Trophoblast cell (in vitro differentiated cells and primary cell): Measurements from ENCODE around the gene FBP2.

Experiments used
- DNase-seq, 2 donors: peaks; one replicate each; pipeline ENCODE4 v3.0.0-alpha.2; 2016
- H2AFZ ChIP-seq: 2 replicates; pipeline ENCODE4 v1.6.1; 2013; ENCODE audit warnings: low read length, moderate library complexity, mild to moderate bottlenecking; ENCODE audit not compliant: insufficient read depth, poor library complexity
- H2AK5ac ChIP-seq: 2 replicates; pipeline ENCODE4 v1.6.1; 2013; ENCODE audit warnings: mild to moderate bottlenecking, low read length
- H2BK120ac ChIP-seq: 2 replicates; pipeline ENCODE4 v1.6.1; 2013; ENCODE audit warnings: low read length, mild to moderate bottlenecking, moderate library complexity; ENCODE audit not compliant: insufficient read depth, poor library complexity
- H2BK12ac ChIP-seq: 2 replicates; pipeline ENCODE4 v1.6.1; 2013; ENCODE audit warnings: mild to moderate bottlenecking, low read length, moderate library complexity
- H2BK5ac ChIP-seq: 2 replicates; pipeline ENCODE4 v1.6.1; 2013; ENCODE audit warnings: low read length, low read depth, moderate library complexity, mild to moderate bottlenecking; ENCODE audit not compliant: poor library complexity
- H3K14ac ChIP-seq: 2 replicates; pipeline ENCODE4 v1.6.1; 2013; ENCODE audit warnings: mild to moderate bottlenecking, low read length
- H3K18ac ChIP-seq: 2 replicates; pipeline ENCODE4 v1.6.1; 2013; ENCODE audit warnings: mild to moderate bottlenecking, low read length
- H3K23ac ChIP-seq: 2 replicates; pipeline ENCODE4 v1.6.1; 2013; ENCODE audit warnings: low read length
- H3K27ac ChIP-seq: 2 replicates; pipeline ENCODE4 v1.5.1; 2013; ENCODE audit warnings: low read depth, mild to moderate bottlenecking, inconsistent platforms, low read length, moderate library complexity
- H3K27me3 ChIP-seq: 2 replicates; pipeline ENCODE4 v1.6.1; 2013; ENCODE audit warnings: inconsistent platforms, mild to moderate bottlenecking, low read length, moderate library complexity; ENCODE audit not compliant: insufficient read depth
- H3K36me3 ChIP-seq, 2 experiments: 1 replicate in 1 of 2; 2 replicates in 1 of 2; pipeline ENCODE4 v1.6.1; 2013; ENCODE audit warnings: low read length in 2 of 2, mild to moderate bottlenecking in 2 of 2, moderate library complexity in 1 of 2; ENCODE audit not compliant: insufficient read depth in 2 of 2, control insufficient read depth in 1 of 2
- H3K4ac ChIP-seq: 2 replicates; pipeline ENCODE4 v1.6.1; 2013; ENCODE audit warnings: low read depth, mild to moderate bottlenecking, low read length, moderate library complexity
- H3K4me1 ChIP-seq, 2 experiments: 1 replicate in 1 of 2; 2 replicates in 1 of 2; pipeline ENCODE4 v1.6.1; 2013; ENCODE audit warnings: low read length in 2 of 2, mild to moderate bottlenecking in 2 of 2, moderate library complexity in 1 of 2; ENCODE audit not compliant: insufficient read depth in 2 of 2, control insufficient read depth in 1 of 2
- H3K4me2 ChIP-seq: 2 replicates; pipeline ENCODE4 v1.6.1; 2013; ENCODE audit warnings: inconsistent platforms, mild to moderate bottlenecking, low read length, moderate library complexity
- H3K4me3 ChIP-seq: 2 replicates; pipeline ENCODE4 v1.5.1; 2013; ENCODE audit warnings: mild to moderate bottlenecking, low read depth, low read length, inconsistent platforms
- H3K79me1 ChIP-seq: one replicate; pipeline ENCODE4 v1.6.1; 2013; ENCODE audit warnings: low read length
- H3K79me2 ChIP-seq: 2 replicates; pipeline ENCODE4 v1.6.1; 2013; ENCODE audit warnings: low read length, mild to moderate bottlenecking; ENCODE audit not compliant: control insufficient read depth, insufficient read depth, poor library complexity
- H3K9ac ChIP-seq: 2 replicates; pipeline ENCODE4 v1.6.1; 2013; ENCODE audit warnings: mild to moderate bottlenecking, low read length
- H3K9me3 ChIP-seq: 2 replicates; pipeline ENCODE4 v1.6.1; 2013; ENCODE audit warnings: low read depth, mild to moderate bottlenecking, control low read depth, inconsistent platforms, low read length; ENCODE audit not compliant: insufficient read depth
- H4K12ac ChIP-seq: 2 replicates; pipeline ENCODE4 v1.6.1; 2013; ENCODE audit warnings: low read depth, mild to moderate bottlenecking, low read length, moderate library complexity
- H4K8ac ChIP-seq: 2 replicates; pipeline ENCODE4 v1.6.1; 2013; ENCODE audit warnings: low read depth, mild to moderate bottlenecking, low read length, moderate library complexity
- H4K91ac ChIP-seq: one replicate; pipeline ENCODE4 v1.6.1; 2013; ENCODE audit warnings: low read depth, mild to moderate bottlenecking, low read length, moderate library complexity
- WGBS: extraction: QIAGEN DNeasy Blood & Tissue Kit; methylation state at CpG from one replicate; pipeline ENCODE4 v1.1.7; 2013; ENCODE audit warnings: missing lambda C conversion rate; ENCODE audit not compliant: insufficient read length, insufficient coverage; ENCODE audit errors: extremely low coverage; 5-methylcytosine and 5-hydroxymethylcytosine counted together

Gene FBP2

GRCh38 chr9:94630833-94631232 is 37.2 kb upstream of the FBP2 start:
- no peak overlapping the region for H2BK5ac ChIP-seq
- peaks cover 4% of the 10 kb centered on the region for H3K27me3 ChIP-seq
- no peak overlapping the region for H2BK12ac ChIP-seq
- H3K4me1 ChIP-seq, result no peaks in the 10 kb centered on the region
- H3K18ac ChIP-seq, result no peak overlapping the region
- no peak overlapping the region for H3K4ac ChIP-seq
- whole genome bisulfite sequencing, result no CpG with 5 or more reads among the region's 5 CpGs
- no peak for DNase-seq
- H4K12ac ChIP-seq, result no peak overlapping the region
- H3K4me3 ChIP-seq, result no peak overlapping the region
- H2AFZ ChIP-seq, result no peak overlapping the region
- H4K91ac ChIP-seq, result no peak overlapping the region
- no peak overlapping the region for H3K23ac ChIP-seq
- H3K14ac ChIP-seq, result no peak overlapping the region
- no peak overlapping the region for H3K9ac ChIP-seq
- H2BK120ac ChIP-seq, result no peak overlapping the region
- no peaks in the 10 kb centered on the region for H3K36me3 ChIP-seq
- H2AK5ac ChIP-seq, result no peak overlapping the region
- no peaks in the 10 kb centered on the region for H3K9me3 ChIP-seq
- H3K79me2 ChIP-seq, result no peaks in the 10 kb centered on the region
- no peak overlapping the region for H3K4me2 ChIP-seq
- H3K27ac ChIP-seq, result no peak overlapping the region
- no peaks in the 10 kb centered on the region for H3K79me1 ChIP-seq
- H4K8ac ChIP-seq, result no peak overlapping the region

GRCh38 chr9:94630281-94630680 is 36.7 kb upstream of the FBP2 start:
- Histone ChIP-seq H4K8ac (no peak overlapping the region), H4K91ac (no peak overlapping the region), H3K79me1 (no peaks in the 10 kb centered on the region), H3K4ac (no peak overlapping the region), H3K79me2 (no peaks in the 10 kb centered on the region), H2BK5ac (no peak overlapping the region), H3K36me3 (no peaks in the 10 kb centered on the region), H2BK12ac (no peak overlapping the region), H2AFZ (no peak overlapping the region), H3K14ac (no peak overlapping the region), H3K9me3 (no peaks in the 10 kb centered on the region), H3K23ac (no peak overlapping the region), H3K9ac (no peak overlapping the region), H2BK120ac (no peak overlapping the region), H3K4me1 (no peaks in the 10 kb centered on the region), H3K4me3 (no peak overlapping the region), H2AK5ac (no peak overlapping the region), H3K27ac (no peak overlapping the region), H4K12ac (no peak overlapping the region), H3K27me3 (peaks cover under 1% of the 10 kb centered on the region), H3K4me2 (no peak overlapping the region), H3K18ac (no peak overlapping the region)
- no peak for DNase-seq
- WGBS, result no CpG with 5 or more reads among the region's 3 CpGs

- no peak overlapping the region for H2BK120ac ChIP-seq
- no peak overlapping the region for H3K23ac ChIP-seq
- H3K27me3 ChIP-seq, result no peaks in the 10 kb centered on the region
- H3K79me2 ChIP-seq, result no peaks in the 10 kb centered on the region
- no peak overlapping the region for H3K14ac ChIP-seq
- no peak for DNase-seq
- no peaks in the 10 kb centered on the region for H3K9me3 ChIP-seq
- no peak overlapping the region for H2AFZ ChIP-seq
- no peak overlapping the region for H2BK5ac ChIP-seq
- H3K36me3 ChIP-seq, result no peaks in the 10 kb centered on the region
- H3K18ac ChIP-seq, result no peak overlapping the region
- no peak overlapping the region for H2AK5ac ChIP-seq
- H3K9ac ChIP-seq, result no peak overlapping the region
- no peak overlapping the region for H4K12ac ChIP-seq
- H4K91ac ChIP-seq, result no peak overlapping the region
- H2BK12ac ChIP-seq, result no peak overlapping the region
- no peak overlapping the region for H3K4me3 ChIP-seq
- no peak overlapping the region for H3K4ac ChIP-seq
- no CpG with 5 or more reads among the region's 6 CpGs for WGBS
- no peaks in the 10 kb centered on the region for H3K4me1 ChIP-seq
- no peak overlapping the region for H4K8ac ChIP-seq
- H3K79me1 ChIP-seq, result no peaks in the 10 kb centered on the region
- H3K27ac ChIP-seq, result no peak overlapping the region
- no peak overlapping the region for H3K4me2 ChIP-seq
These were observed 33.7 kb upstream of the FBP2 start for GRCh38 chr9:94627287-94627686.

- Histone ChIP-seq H3K23ac (no peak overlapping the region), H3K4me2 (no peak overlapping the region), H2BK5ac (no peak overlapping the region), H3K79me1 (no peaks in the 10 kb centered on the region), H2AFZ (no peak overlapping the region), H3K4ac (no peak overlapping the region), H3K79me2 (no peaks in the 10 kb centered on the region), H3K4me3 (no peak overlapping the region), H3K14ac (no peak overlapping the region), H4K12ac (no peak overlapping the region), H4K91ac (no peak overlapping the region), H2BK120ac (no peak overlapping the region), H3K9ac (no peak overlapping the region), H2BK12ac (no peak overlapping the region), H3K27me3 (no peaks in the 10 kb centered on the region), H3K36me3 (no peaks in the 10 kb centered on the region), H3K4me1 (no peaks in the 10 kb centered on the region), H3K9me3 (no peaks in the 10 kb centered on the region), H2AK5ac (no peak overlapping the region), H4K8ac (no peak overlapping the region), H3K27ac (no peak overlapping the region), H3K18ac (no peak overlapping the region)
- WGBS, result no CpG with 5 or more reads among the region's 12 CpGs
- no peak for DNase-seq
These were observed 32.2 kb upstream of the FBP2 start for GRCh38 chr9:94625835-94626234.
